ENCODE data around the gene FKBP5. TPM values are rescaled to one million over a fixed set of nuclear protein-coding genes. Genes with fewer than 3 reads are reported as not detected.
A peak's percentile ranks its signal among the peaks of the same experiment; 100 is the strongest.

The FKBP5 gene
- total RNA-seq, 1 donor from 2014 or later = 9.7 TPM

GRCh38 chr6:35585658-35586057, 103.1 kb downstream of the FKBP5 start:
- Histone ChIP-seq H3K36me3 (ENCODE audit: control insufficient read depth, insufficient read depth, low read length) (no peaks in the 10 kb centered on the region), H3K27me3 (ENCODE audit: control insufficient read depth, insufficient read depth, low read length) (no peaks in the 10 kb centered on the region), H3K4me3 (ENCODE audit: low read depth, low read length) (no peak overlapping the region)
- no peak for TF ChIP-seq CTCF (IDR thresholded peaks at IDR 0.05; ENCODE audit: insufficient read depth, low read length, poor library complexity, severe bottlenecking)
- no peak for DNase-seq (ENCODE audit: low read depth)

GRCh38 chr6:35583893-35584688, 104.6 kb downstream of the FKBP5 start:
- H3K36me3 ChIP-seq (ENCODE audit: control insufficient read depth, insufficient read depth, low read length) = no peaks in the 10 kb centered on the region
- peak; percentile 74 for TF ChIP-seq CTCF (IDR thresholded peaks at IDR 0.05; ENCODE audit: insufficient read depth, low read length, poor library complexity, severe bottlenecking)
- no peak for DNase-seq (ENCODE audit: low read depth)
- no peaks in the 10 kb centered on the region for H3K27me3 ChIP-seq (ENCODE audit: control insufficient read depth, insufficient read depth, low read length)
- no peak overlapping the region for H3K4me3 ChIP-seq (ENCODE audit: low read depth, low read length)

GRCh38 chr6:35582315-35582714, 106.4 kb downstream of the FKBP5 start:
- H3K27me3 ChIP-seq (ENCODE audit: control insufficient read depth, insufficient read depth, low read length) = no peaks in the 10 kb centered on the region
- no peak overlapping the region for H3K4me3 ChIP-seq (ENCODE audit: low read depth, low read length)
- TF ChIP-seq CTCF (IDR thresholded peaks at IDR 0.05; ENCODE audit: insufficient read depth, low read length, poor library complexity, severe bottlenecking) = no peak
- H3K36me3 ChIP-seq (ENCODE audit: control insufficient read depth, insufficient read depth, low read length) = no peaks in the 10 kb centered on the region
- no peak for DNase-seq (ENCODE audit: low read depth)

GRCh38 chr6:35581633-35582032, 107.1 kb downstream of the FKBP5 start:
- Histone ChIP-seq H3K36me3 (ENCODE audit: control insufficient read depth, insufficient read depth, low read length) (no peaks in the 10 kb centered on the region), H3K4me3 (ENCODE audit: low read depth, low read length) (no peak overlapping the region), H3K27me3 (ENCODE audit: control insufficient read depth, insufficient read depth, low read length) (no peaks in the 10 kb centered on the region)
- no peak for TF ChIP-seq CTCF (IDR thresholded peaks at IDR 0.05; ENCODE audit: insufficient read depth, low read length, poor library complexity, severe bottlenecking)
- no peak for DNase-seq (ENCODE audit: low read depth)

- Histone ChIP-seq H3K36me3 (ENCODE audit: control insufficient read depth, insufficient read depth, low read length) (no peaks in the 10 kb centered on the region), H3K4me3 (ENCODE audit: low read depth, low read length) (no peak overlapping the region), H3K27me3 (ENCODE audit: control insufficient read depth, insufficient read depth, low read length) (no peaks in the 10 kb centered on the region)
- no peak for DNase-seq (ENCODE audit: low read depth)
- no peak for TF ChIP-seq CTCF (IDR thresholded peaks at IDR 0.05; ENCODE audit: insufficient read depth, low read length, poor library complexity, severe bottlenecking)
These were observed 107.9 kb downstream of the FKBP5 start for GRCh38 chr6:35580836-35581235.

- DNase-seq (ENCODE audit: low read depth) = no peak
- TF ChIP-seq CTCF (IDR thresholded peaks at IDR 0.05; ENCODE audit: insufficient read depth, low read length, poor library complexity, severe bottlenecking) = no peak
- H3K27me3 ChIP-seq (ENCODE audit: control insufficient read depth, insufficient read depth, low read length) = no peaks in the 10 kb centered on the region
- H3K36me3 ChIP-seq (ENCODE audit: control insufficient read depth, insufficient read depth, low read length) = no peaks in the 10 kb centered on the region
- H3K4me3 ChIP-seq (ENCODE audit: low read depth, low read length) = no peak overlapping the region
These were observed 112.0 kb downstream of the FKBP5 start for GRCh38 chr6:35576682-35577081.

All from kidney epithelial cell (primary cell).